ENCODE measurements around the gene RBM19.

- TF ChIP-seq CTCF (conservative IDR thresholded peaks at IDR 0.05; ENCODE audit: low read depth, low read length) = no peak
- TF ChIP-seq EZH2 (IDR thresholded peaks at IDR 0.05; ENCODE audit: low read length, unreplicated experiment) = no peak
- TF ChIP-seq EZH2phosphoT487 (IDR thresholded peaks at IDR 0.05; ENCODE audit: borderline replicate concordance, low read length) = no peak
Measured at GRCh38 chr12:113935459-113935858, 30.7 kb downstream of the RBM19 start.

Measured in PC-3 (cell line).